Endothelial cell of umbilical vein (primary cell): ENCODE data around the gene GCNT1. TPM values are rescaled to one million over a fixed set of nuclear protein-coding genes. Genes with fewer than 3 reads are reported as not detected.
"Not testable (repeated sequence)": the region's sequence is repeated elsewhere in the genome, so short reads cannot be mapped to it uniquely, and the experiment has no call there.

ENCODE experiments used
- BruUV-seq: library from RNA; stranded (reverse); fragments of 400-500 nt; replicated peaks from 2 replicates; lab custom pipeline; 2021; lab: Mats Ljungman, UMichigan
- CTCF ChIA-PET: fragments of 300-600, 350-600 bp; sonication (Branson Sonifier 250); formaldehyde crosslinking; loops from one replicate; lab custom pipeline; 2021; ENCODE audit warnings: antibody characterized with exemption, inconsistent platforms; lab: Charles Lee
- POLR2A ChIA-PET: fragments of 300-600, 350-600 bp; sonication (Branson Sonifier 250); formaldehyde crosslinking; loops from one replicate; lab custom pipeline; 2021; ENCODE audit warnings: antibody characterized with exemption, inconsistent platforms; lab: Charles Lee
- DNase-seq: peaks from one replicate; pipeline ENCODE4 v3.0.0-alpha.2; 2011; ENCODE audit warnings: low read depth, low spot score
- FAIRE-seq: peaks from 2 replicates; lab custom pipeline; 2011; peaks lifted over from hg19 to GRCh38; lab: Jason Lieb, UNC
- H2AFZ ChIP-seq: 2 replicates; pipeline ENCODE4 v1.6.0; 2012; ENCODE audit warnings: low read depth, low read length, control low read depth, inconsistent platforms
- H3K27ac ChIP-seq: 2 replicates; pipeline ENCODE4 v1.5.1; 2011; ENCODE audit warnings: low read depth, mild to moderate bottlenecking, control low read depth, low read length, moderate library complexity; ENCODE audit not compliant: insufficient read depth
- H3K27me3 ChIP-seq, 2 experiments: 2 replicates each; pipeline versions ENCODE4 v1.6.0 to v1.6.1; 2011; ENCODE audit warnings: low read length in 2 of 2, mixed read lengths in 1 of 2; ENCODE audit not compliant: control insufficient read depth in 2 of 2, insufficient read depth in 2 of 2
- H3K36me3 ChIP-seq, 2 experiments: 2 replicates in 1 of 2; 3 replicates in 1 of 2; pipeline ENCODE4 v1.5.1; 2011; ENCODE audit warnings: low read length in 2 of 2, mild to moderate bottlenecking in 1 of 2, moderate library complexity in 1 of 2; ENCODE audit not compliant: control insufficient read depth in 2 of 2, insufficient read depth in 2 of 2; ENCODE audit errors: extremely low read depth in 1 of 2
- H3K4me1 ChIP-seq: 3 replicates; pipeline ENCODE4 v1.5.1; 2011; ENCODE audit warnings: mild to moderate bottlenecking, low read length; ENCODE audit not compliant: control insufficient read depth, insufficient read depth; ENCODE audit errors: extremely low read depth
- H3K4me2 ChIP-seq: 2 replicates; pipeline ENCODE4 v1.6.1; 2011; ENCODE audit warnings: low read length, control low read depth, mixed read lengths; ENCODE audit not compliant: insufficient read depth
- H3K4me3 ChIP-seq, 3 experiments: fragments of 200-600 bp in 1 of 3; sonication (generic), shearing (Covaris generic) in 1 of 3; replicated peaks in 1 of 3; 2 replicates each; pipeline ENCODE4 v1.5.1; 2011 to 2016; ENCODE audit warnings: control low read depth in 3 of 3, low read length in 3 of 3, mild to moderate bottlenecking in 2 of 3, inconsistent platforms in 1 of 3, low read depth in 1 of 3, moderate library complexity in 1 of 3; ENCODE audit not compliant: insufficient read depth in 1 of 3
- H3K79me2 ChIP-seq: 2 replicates; pipeline ENCODE4 v1.6.0; 2012; ENCODE audit warnings: low read length, inconsistent platforms; ENCODE audit not compliant: control insufficient read depth, insufficient read depth
- H3K9ac ChIP-seq: replicated peaks from 2 replicates; pipeline ENCODE3; 2011; ENCODE audit warnings: low read length, control low read depth; ENCODE audit not compliant: insufficient read depth; ENCODE audit errors: extremely low read depth
- H3K9me1 ChIP-seq: replicated peaks from 3 replicates; pipeline ENCODE4 v1.6.0; 2011; ENCODE audit warnings: mild to moderate bottlenecking, low read length; ENCODE audit not compliant: control insufficient read depth, insufficient read depth; ENCODE audit errors: extremely low read depth
- H3K9me3 ChIP-seq: replicated peaks from 2 replicates; pipeline ENCODE4 v1.5.1; 2012; ENCODE audit warnings: low read length, inconsistent platforms; ENCODE audit not compliant: control insufficient read depth, insufficient read depth
- H4K20me1 ChIP-seq: replicated peaks from 2 replicates; pipeline ENCODE3; 2011; ENCODE audit warnings: mild to moderate bottlenecking, low read length; ENCODE audit not compliant: control insufficient read depth, insufficient read depth; ENCODE audit errors: extremely low read depth
- EZH2 ChIP-seq: IDR thresholded peaks from 2 replicates; pipeline ENCODE4 v1.6.1; 2012; ENCODE audit warnings: borderline replicate concordance, low read depth, mild to moderate bottlenecking, moderate library complexity, low read length, inconsistent platforms; ENCODE audit not compliant: severe bottlenecking
- FOS ChIP-seq: IDR thresholded peaks from 2 replicates; pipeline ENCODE4 v1.6.1; 2011; ENCODE audit warnings: mild to moderate bottlenecking, low read length, moderate library complexity, borderline replicate concordance; ENCODE audit not compliant: insufficient read depth
- GATA2 ChIP-seq: IDR thresholded peaks from 2 replicates; pipeline ENCODE4 v1.7.0; 2011; ENCODE audit warnings: low read depth, mild to moderate bottlenecking, moderate library complexity, mixed read lengths, low read length; ENCODE audit not compliant: insufficient read length, insufficient read depth
- JUN ChIP-seq: IDR thresholded peaks from 2 replicates; pipeline ENCODE4 v1.6.1; 2011; ENCODE audit warnings: borderline replicate concordance, low read depth; ENCODE audit not compliant: insufficient read length, insufficient read depth
- MAX ChIP-seq: IDR thresholded peaks from 2 replicates; pipeline ENCODE4 v1.6.1; 2011; ENCODE audit not compliant: insufficient read depth, insufficient read length
- MYC ChIP-seq: IDR thresholded peaks from one replicate; pipeline ENCODE4 v1.6.1; 2011; ENCODE audit warnings: mild to moderate bottlenecking, low read depth, low read length
- POLR2A ChIP-seq: IDR thresholded peaks from 2 replicates; pipeline ENCODE4 v1.6.1; 2012; ENCODE audit warnings: low read depth, mild to moderate bottlenecking, control low read depth, low read length
- POLR2AphosphoS5 ChIP-seq: IDR thresholded peaks from 2 replicates; pipeline ENCODE4 v1.6.1; 2012; ENCODE audit warnings: low read depth, mild to moderate bottlenecking, control low read depth, low read length, moderate library complexity; ENCODE audit not compliant: insufficient read depth
- dilution Hi-C: fragments of 300-500 bp; cut with MboI; formaldehyde crosslinking; loops from one replicate; pipeline ENCODE4 v1.15.0; 2019; ENCODE audit warnings: low sequenced_read_pairs; ENCODE audit not compliant: extremely low pct_ligation_motif_present
- intact Hi-C: fragments of 100-400 bp; cut with micrococcal nuclease; formaldehyde crosslinking; loops from one replicate; pipeline ENCODE4 v1.10.0; 2022
- polyA plus RNA-seq, 4 experiments: library from polyadenylated mRNA; depleted of rRNA in 3 of 4; stranded (reverse) in 3 of 4; unstranded in 1 of 4; fragments of >200 nt; gene quantifications; 2 replicates each; pipeline versions ENCODE4 v1.2.1 to v1.2.3, GENCODE V29; 2011 to 2012; ENCODE audit warnings: missing spikeins in 1 of 4
- total RNA-seq: library from RNA; stranded (reverse); gene quantifications from 2 replicates; pipeline ENCODE4 v1.2.3, GENCODE V29; 2021
- TF ChIP-seq, protein P1 (sequence below), 2 donors: IDR thresholded peaks; 1 replicate in 1 of 2; 2 replicates in 1 of 2; pipeline ENCODE4 v1.5.1; 2011; ENCODE audit warnings: low read length in 2 of 2, mild to moderate bottlenecking in 2 of 2, moderate library complexity in 2 of 2, control low read depth in 1 of 2, inconsistent platforms in 1 of 2, low read depth in 1 of 2; ENCODE audit not compliant: insufficient read depth in 1 of 2; ENCODE audit errors: extremely low read depth in 1 of 2

Gene GCNT1
- total and polyA plus RNA-seq, 2 donors (not counting 3 experiments of a cell fraction or from before 2014, with no cell fraction given) = 18.1 to 30.9 TPM

GRCh38 chr9:76531231-76531780 lies 72.3 kb downstream of the GCNT1 start:
- H3K9ac ChIP-seq = no peak overlapping the region
- DNase-seq = no peak

DNA sequence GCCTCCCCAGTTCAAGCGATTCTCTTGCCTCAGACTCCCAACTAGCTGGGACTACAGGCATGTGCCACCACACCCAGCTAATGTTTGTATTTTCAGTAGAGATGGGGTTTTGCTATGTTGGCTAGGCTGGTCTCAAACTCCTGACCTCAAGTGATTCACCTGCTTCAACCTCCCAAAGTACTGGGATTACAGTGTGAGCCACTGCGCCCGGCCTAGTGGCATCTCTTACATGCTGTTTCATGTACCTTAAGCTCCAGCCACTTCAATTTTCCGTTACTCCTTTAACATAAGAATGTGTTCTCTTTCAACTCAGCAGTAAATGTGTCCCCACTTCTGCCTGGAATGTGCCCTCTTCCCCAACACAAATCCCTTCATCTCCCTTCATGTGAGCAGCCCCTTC lies 73.9 kb downstream of the GCNT1 start:
- intact Hi-C loops, POLR2A ChIA-PET, H3K9me1 ChIP-seq, dilution Hi-C loops, H3K4me1 ChIP-seq, FAIRE-seq, H4K20me1 ChIP-seq, H3K9ac ChIP-seq, H3K79me2 ChIP-seq, H3K27ac ChIP-seq, H3K4me2 ChIP-seq, H3K27me3 ChIP-seq, H3K9me3 ChIP-seq, H3K4me3 ChIP-seq, H3K36me3 ChIP-seq, BruUV-seq, H2AFZ ChIP-seq, DNase-seq: not testable (repeated sequence)
- CTCF ChIA-PET = interaction anchor here (1.1 to 2.2 kb wide), 4 partner anchors 10 to 47 kb away, joined by 3 to 9 read pairs (median 4); no protein-coding TSS in a partner anchor

More at GRCh38 chr9:76531231-76531780, 72.3 kb downstream of the GCNT1 start:
- Histone ChIP-seq H3K9me1 (no peaks in the 10 kb centered on the region), H3K79me2 (no peaks in the 10 kb centered on the region), H3K27ac (no peak overlapping the region), H2AFZ (peak overlapping the region; percentile 13), H3K4me3 (no peak overlapping the region), H3K4me2 (peak overlapping the region; percentile 52), H3K9me3 (no peaks in the 10 kb centered on the region), H3K27me3 (no peaks in the 10 kb centered on the region), H3K4me1 (no peaks in the 10 kb centered on the region), H4K20me1 (no peaks in the 10 kb centered on the region), H3K36me3 (no peaks in the 10 kb centered on the region)
- intact Hi-C loops (no loop called here), dilution Hi-C loops (no loop called here)
- FAIRE-seq = peak; percentile 38
- no TSS peak for BruUV-seq
- TF ChIP-seq EZH2 = no peak
- no peak for TF ChIP-seq JUN
- no peak for TF ChIP-seq POLR2AphosphoS5
- TF ChIP-seq POLR2A = no peak
- TF ChIP-seq MYC = no peak
- TF ChIP-seq, protein P1, sequence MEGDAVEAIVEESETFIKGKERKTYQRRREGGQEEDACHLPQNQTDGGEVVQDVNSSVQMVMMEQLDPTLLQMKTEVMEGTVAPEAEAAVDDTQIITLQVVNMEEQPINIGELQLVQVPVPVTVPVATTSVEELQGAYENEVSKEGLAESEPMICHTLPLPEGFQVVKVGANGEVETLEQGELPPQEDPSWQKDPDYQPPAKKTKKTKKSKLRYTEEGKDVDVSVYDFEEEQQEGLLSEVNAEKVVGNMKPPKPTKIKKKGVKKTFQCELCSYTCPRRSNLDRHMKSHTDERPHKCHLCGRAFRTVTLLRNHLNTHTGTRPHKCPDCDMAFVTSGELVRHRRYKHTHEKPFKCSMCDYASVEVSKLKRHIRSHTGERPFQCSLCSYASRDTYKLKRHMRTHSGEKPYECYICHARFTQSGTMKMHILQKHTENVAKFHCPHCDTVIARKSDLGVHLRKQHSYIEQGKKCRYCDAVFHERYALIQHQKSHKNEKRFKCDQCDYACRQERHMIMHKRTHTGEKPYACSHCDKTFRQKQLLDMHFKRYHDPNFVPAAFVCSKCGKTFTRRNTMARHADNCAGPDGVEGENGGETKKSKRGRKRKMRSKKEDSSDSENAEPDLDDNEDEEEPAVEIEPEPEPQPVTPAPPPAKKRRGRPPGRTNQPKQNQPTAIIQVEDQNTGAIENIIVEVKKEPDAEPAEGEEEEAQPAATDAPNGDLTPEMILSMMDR (IDR thresholded peaks at IDR 0.05; ENCODE audit: extremely low read depth in 1 of 2, insufficient read depth in 1 of 2, low read depth in 1 of 2, low read length in 2 of 2) = no peak
- no peak for TF ChIP-seq FOS
- no peak for TF ChIP-seq GATA2
- no peak for TF ChIP-seq MAX
- ChIA-PET CTCF (interaction anchor here (1.0 to 1.5 kb wide), 2 partner anchors 8 to 11 kb away, joined by 3 to 4 read pairs; no protein-coding TSS in a partner anchor), POLR2A (no interaction called here)
